ENCODE data around the gene FXYD3. TPM values are rescaled to one million over a fixed set of nuclear protein-coding genes. Genes with fewer than 3 reads are reported as not detected.

Gene FXYD3
- total and polyA plus RNA-seq, 2 experiments from 2014 or later: 225 to 542 TPM

- H2AFZ ChIP-seq: no peak overlapping the region
- no peaks in the 10 kb centered on the region for H3K4me1 ChIP-seq (ENCODE audit: insufficient read depth)
- no peak overlapping the region for H3K27ac ChIP-seq
- 75% methylated on average over 6 of the region's 6 CpGs for WGBS (ENCODE audit: low lambda C conversion rate, missing lambda C conversion rate)
- TF ChIP-seq EZH2 (IDR thresholded peaks at IDR 0.05; ENCODE audit: borderline replicate concordance): no peak
- no peak for TF ChIP-seq CTCF (IDR thresholded peaks at IDR 0.05; ENCODE audit: poor library complexity)
- TF ChIP-seq EZH2phosphoT487 (IDR thresholded peaks at IDR 0.05; ENCODE audit: low read depth, severe bottlenecking, unreplicated experiment): no peak
- no peak overlapping the region for H3K4me3 ChIP-seq
- no peaks in the 10 kb centered on the region for H3K9me3 ChIP-seq (ENCODE audit: low read depth)
- no peak overlapping the region for H3K4me2 ChIP-seq
- H3K9me2 ChIP-seq (replicated peaks; ENCODE audit: insufficient read depth): no peaks in the 10 kb centered on the region
- no peaks in the 10 kb centered on the region for H3K79me2 ChIP-seq
- no peaks in the 10 kb centered on the region for H3K36me3 ChIP-seq (replicated peaks; ENCODE audit: insufficient read depth, low read depth)
- H4K20me1 ChIP-seq (ENCODE audit: insufficient read depth, poor library complexity, severe bottlenecking): no peaks in the 10 kb centered on the region
- no peak for DNase-seq (ENCODE audit: low spot score)
- no peaks in the 10 kb centered on the region for H3K27me3 ChIP-seq
Measured at GRCh38 chr19:35162471-35163326, 47.1 kb downstream of the FXYD3 start.

GRCh38 chr19:35164418-35164817, 48.8 kb downstream of the FXYD3 start:
- H3K4me3 ChIP-seq: no peak overlapping the region

GRCh38 chr19:35165200-35166058, 49.8 kb downstream of the FXYD3 start:
- Histone ChIP-seq H3K4me2 (no peak overlapping the region), H3K9me3 (ENCODE audit: low read depth) (no peaks in the 10 kb centered on the region), H3K4me3 (no peak overlapping the region), H3K36me3 (replicated peaks; ENCODE audit: insufficient read depth, low read depth) (no peaks in the 10 kb centered on the region), H3K27me3 (no peaks in the 10 kb centered on the region), H3K9me2 (replicated peaks; ENCODE audit: insufficient read depth) (no peaks in the 10 kb centered on the region), H3K79me2 (no peaks in the 10 kb centered on the region), H2AFZ (no peak overlapping the region), H3K27ac (no peak overlapping the region), H3K4me1 (ENCODE audit: insufficient read depth) (no peaks in the 10 kb centered on the region), H4K20me1 (ENCODE audit: insufficient read depth, poor library complexity, severe bottlenecking) (no peaks in the 10 kb centered on the region)
- no peak for TF ChIP-seq EZH2 (IDR thresholded peaks at IDR 0.05; ENCODE audit: borderline replicate concordance)
- TF ChIP-seq CTCF (IDR thresholded peaks at IDR 0.05; ENCODE audit: poor library complexity): no peak
- no peak for TF ChIP-seq EZH2phosphoT487 (IDR thresholded peaks at IDR 0.05; ENCODE audit: low read depth, severe bottlenecking, unreplicated experiment)
- DNase-seq (ENCODE audit: low spot score): no peak
- 63% methylated on average over 5 of the region's 5 CpGs for WGBS (ENCODE audit: low lambda C conversion rate, missing lambda C conversion rate)

More at GRCh38 chr19:35164418-35164817, 48.8 kb downstream of the FXYD3 start:
- Histone ChIP-seq H3K4me1 (ENCODE audit: insufficient read depth) (no peaks in the 10 kb centered on the region), H3K27ac (no peak overlapping the region), H3K4me2 (no peak overlapping the region), H3K27me3 (no peaks in the 10 kb centered on the region), H3K79me2 (no peaks in the 10 kb centered on the region), H3K36me3 (replicated peaks; ENCODE audit: insufficient read depth, low read depth) (no peaks in the 10 kb centered on the region), H3K9me3 (ENCODE audit: low read depth) (no peaks in the 10 kb centered on the region), H2AFZ (no peak overlapping the region), H3K9me2 (replicated peaks; ENCODE audit: insufficient read depth) (no peaks in the 10 kb centered on the region), H4K20me1 (ENCODE audit: insufficient read depth, poor library complexity, severe bottlenecking) (no peaks in the 10 kb centered on the region)
- no peak for DNase-seq (ENCODE audit: low spot score)
- WGBS (ENCODE audit: low lambda C conversion rate, missing lambda C conversion rate): 91% methylated on average over 2 of the region's 2 CpGs
- no peak for TF ChIP-seq EZH2phosphoT487 (IDR thresholded peaks at IDR 0.05; ENCODE audit: low read depth, severe bottlenecking, unreplicated experiment)
- TF ChIP-seq CTCF (IDR thresholded peaks at IDR 0.05; ENCODE audit: poor library complexity): no peak
- no peak for TF ChIP-seq EZH2 (IDR thresholded peaks at IDR 0.05; ENCODE audit: borderline replicate concordance)
